SK-N-SH (cell line): ENCODE data around the gene MDM4. TPM values are rescaled to one million over a fixed set of nuclear protein-coding genes. Genes with fewer than 3 reads are reported as not detected.

Experiments
- CTCF ChIA-PET: fragments of 300-600, 350-600 bp; formaldehyde crosslinking; extraction: SDS; loops from one replicate; lab custom pipeline; 2021; lab: Yijun Ruan, JAX
- POLR2A ChIA-PET: fragments of 350-600 bp; sonication (Branson Sonifier 250); formaldehyde crosslinking; extraction: SDS; loops from one replicate; lab custom pipeline; 2020; ENCODE audit warnings: antibody characterized with exemption, inconsistent platforms; lab: Yijun Ruan, JAX
- DNase-seq: peaks from one replicate; pipeline ENCODE4 v3.0.0; 2012
- H2AFZ ChIP-seq: fragments of 200-600 bp; sonication (generic); 2 replicates; pipeline ENCODE4 v1.8.1; 2016; ENCODE audit warnings: antibody characterized with exemption, mild to moderate bottlenecking, low read depth
- H3F3A ChIP-seq: fragments of 200-600 bp; sonication (generic); replicated peaks from 2 replicates; pipeline ENCODE3; 2016; ENCODE audit warnings: antibody characterized with exemption, mild to moderate bottlenecking; ENCODE audit not compliant: insufficient read depth
- H3K27ac ChIP-seq, 2 experiments: fragments of 200-500 bp in 1 of 2; fragments of 200-600 bp in 1 of 2; sonication (Bioruptor generic) in 1 of 2; sonication (generic), shearing (Covaris generic) in 1 of 2; 2 replicates each; pipeline versions ENCODE4 v1.5.1 to v1.6.1; 2014 to 2016; ENCODE audit warnings: low read depth in 2 of 2, inconsistent platforms in 1 of 2, low read length in 1 of 2, mild to moderate bottlenecking in 1 of 2, mixed read lengths in 1 of 2
- H3K27me3 ChIP-seq: fragments of 200-600 bp; sonication (generic), shearing (Covaris generic); 2 replicates; pipeline ENCODE4 v1.6.1; 2016; ENCODE audit warnings: mixed run types; ENCODE audit not compliant: insufficient read depth
- H3K36me3 ChIP-seq, 2 experiments: fragments of 200-500 bp in 1 of 2; fragments of 200-600 bp in 1 of 2; sonication (Bioruptor generic) in 1 of 2; sonication (generic) in 1 of 2; replicated peaks in 1 of 2; 2 replicates each; pipeline versions ENCODE3 to v1.5.1; 2014 to 2016; ENCODE audit warnings: low read length in 1 of 2, mild to moderate bottlenecking in 1 of 2; ENCODE audit not compliant: insufficient read depth in 2 of 2, control insufficient read depth in 1 of 2
- H3K4me1 ChIP-seq, 2 experiments: fragments of 200-500 bp in 1 of 2; fragments of 200-600 bp in 1 of 2; sonication (Bioruptor generic) in 1 of 2; sonication (generic), shearing (Covaris generic) in 1 of 2; 2 replicates each; pipeline versions ENCODE4 v1.5.1 to v1.6.1; 2014 to 2016; ENCODE audit warnings: low read depth in 1 of 2, low read length in 1 of 2, mixed run types in 1 of 2; ENCODE audit not compliant: insufficient read depth in 2 of 2, control insufficient read depth in 1 of 2
- H3K4me2 ChIP-seq: fragments of 200-600 bp; sonication (generic), shearing (Covaris generic); 2 replicates; pipeline ENCODE4 v1.6.1; 2017; ENCODE audit warnings: mixed run types
- H3K4me3 ChIP-seq, 2 experiments: fragments of 200-500 bp in 1 of 2; fragments of 200-600 bp in 1 of 2; sonication (Bioruptor generic) in 1 of 2; sonication (generic), shearing (Covaris generic) in 1 of 2; 2 replicates each; pipeline versions ENCODE4 v1.5.1 to v1.8.1; 2014 to 2016; ENCODE audit warnings: low read depth in 2 of 2, inconsistent platforms in 1 of 2, low read length in 1 of 2, mild to moderate bottlenecking in 1 of 2, mixed read lengths in 1 of 2, moderate library complexity in 1 of 2
- H3K79me2 ChIP-seq: fragments of 200-600 bp; sonication (generic); 2 replicates; pipeline ENCODE4 v1.8.1; 2017; ENCODE audit warnings: mild to moderate bottlenecking; ENCODE audit not compliant: insufficient read depth
- H3K9ac ChIP-seq: fragments of 200-600 bp; sonication (generic); 2 replicates; pipeline ENCODE4 v1.6.1; 2017; ENCODE audit warnings: mixed run types
- H3K9me2 ChIP-seq: fragments of 200-600 bp; sonication (generic); 2 replicates; pipeline ENCODE4 v1.6.1; 2017; ENCODE audit warnings: mixed run types
- H3K9me3 ChIP-seq: fragments of 200-600 bp; sonication (generic); 2 replicates; pipeline ENCODE4 v1.6.1; 2017; ENCODE audit warnings: mixed run types, mild to moderate bottlenecking, moderate library complexity
- H4K20me1 ChIP-seq: fragments of 200-600 bp; sonication (generic); 2 replicates; pipeline ENCODE4 v1.6.1; 2017; ENCODE audit warnings: mild to moderate bottlenecking, mixed run types; ENCODE audit not compliant: insufficient read depth
- CHD2 ChIP-seq: fragments of 150-350 bp; IDR thresholded peaks from 2 replicates; pipeline ENCODE4 v1.6.1; 2018; ENCODE audit warnings: low read length; ENCODE audit not compliant: partially characterized antibody
- FOXM1 ChIP-seq: IDR thresholded peaks from 2 replicates; pipeline ENCODE4 v1.4.0; 2012; ENCODE audit warnings: low read depth, mild to moderate bottlenecking
- MEF2A ChIP-seq: IDR thresholded peaks from 2 replicates; pipeline ENCODE4 v1.4.0; 2012; ENCODE audit warnings: low read depth, borderline replicate concordance
- POLR2AphosphoS5 ChIP-seq: IDR thresholded peaks from 2 replicates; pipeline ENCODE4 v1.6.1; 2012; ENCODE audit warnings: low read depth, low read length
- RAD21 ChIP-seq: IDR thresholded peaks from 2 replicates; pipeline ENCODE4 v1.6.1; 2012; ENCODE audit warnings: mild to moderate bottlenecking, low read length
- RXRA ChIP-seq: IDR thresholded peaks from 2 replicates; pipeline ENCODE4 v1.4.0; 2012; ENCODE audit warnings: low read depth, mild to moderate bottlenecking, borderline replicate concordance
- TCF12 ChIP-seq: IDR thresholded peaks from 2 replicates; pipeline ENCODE4 v1.4.0; 2012
- TEAD4 ChIP-seq: IDR thresholded peaks from 2 replicates; pipeline ENCODE4 v1.4.0; 2012; ENCODE audit warnings: mild to moderate bottlenecking, borderline replicate concordance; ENCODE audit not compliant: insufficient read depth
- USF1 ChIP-seq: IDR thresholded peaks from 2 replicates; pipeline ENCODE4 v1.4.0; 2012; ENCODE audit warnings: low read depth, borderline replicate concordance
- USF2 ChIP-seq: fragments of 150-350 bp; IDR thresholded peaks from 2 replicates; pipeline ENCODE4 v1.6.1; 2017; ENCODE audit warnings: antibody characterized with exemption, low read length, low read depth, borderline replicate concordance
- YY1 ChIP-seq: IDR thresholded peaks from 2 replicates; pipeline ENCODE4 v1.4.0; 2012; ENCODE audit warnings: low read depth, mild to moderate bottlenecking
- WGBS: methylation state at CpG from one replicate; pipeline ENCODE4 v1.1.6; 2017; ENCODE audit warnings: low lambda C conversion rate; 5-methylcytosine and 5-hydroxymethylcytosine counted together
- polyA plus RNA-seq, 3 experiments: library from polyadenylated mRNA; depleted of rRNA; stranded (reverse); fragments of >200 nt; gene quantifications; 2 replicates each; pipeline ENCODE4 v1.2.3, GENCODE V29; 2012

The MDM4 gene
- polyA plus RNA-seq, 1 of the 3 experiments (the other 2 are of a cell fraction), result 6.2 TPM

- no peak overlapping the region for H3K4me2 ChIP-seq
- H3K4me3 ChIP-seq, result no peak overlapping the region
- H3K36me3 ChIP-seq, result peaks cover 0 to 3% of the 10 kb centered on the region in 2 experiments
- H3K9ac ChIP-seq, result no peak overlapping the region
- H3K27ac ChIP-seq, result no peak overlapping the region
- POLR2A ChIA-PET, result no interaction called here
- no peak for TF ChIP-seq CHD2
- TF ChIP-seq TCF12, result no peak
- no peak for TF ChIP-seq RAD21
- TF ChIP-seq POLR2AphosphoS5, result no peak
- no peak for TF ChIP-seq TEAD4
- no peak for TF ChIP-seq YY1
- no peak for TF ChIP-seq USF1
- no peak for TF ChIP-seq RXRA
- no peak for TF ChIP-seq FOXM1
- TF ChIP-seq MEF2A, result no peak
- no peaks in the 10 kb centered on the region for H3K9me2 ChIP-seq
- H2AFZ ChIP-seq, result no peak overlapping the region
- no peaks in the 10 kb centered on the region for H3K79me2 ChIP-seq
- no peak for DNase-seq
- H3K4me1 ChIP-seq, result no peaks in the 10 kb centered on the region; a peak in 1 of 4 replicates
- H3K9me3 ChIP-seq, result no peaks in the 10 kb centered on the region
- H4K20me1 ChIP-seq, result no peaks in the 10 kb centered on the region
- 91% methylated on average over 6 of the region's 6 CpGs for WGBS
- CTCF ChIA-PET, result interaction anchor here (0.6 to 18.4 kb wide), 51 partner anchors 8 to 489 kb away, joined by 3 to 568 read pairs (median 6); no protein-coding TSS in a partner anchor
- H3K27me3 ChIP-seq, result no peaks in the 10 kb centered on the region
- no peaks in the 10 kb centered on the region for H3F3A ChIP-seq
Observed at GRCh38 chr1:204566583-204566955, 50.4 kb downstream of the MDM4 start.

- Histone ChIP-seq H3K36me3 (peaks cover 0 to 3% of the 10 kb centered on the region in 2 experiments), H3K79me2 (no peaks in the 10 kb centered on the region), H3K9ac (no peak overlapping the region), H4K20me1 (no peaks in the 10 kb centered on the region), H3K27me3 (no peaks in the 10 kb centered on the region), H3K4me3 (no peak overlapping the region), H3K4me2 (no peak overlapping the region), H3K9me2 (no peaks in the 10 kb centered on the region), H2AFZ (no peak overlapping the region), H3K4me1 (no peaks in the 10 kb centered on the region; a peak in 1 of 4 replicates), H3K9me3 (no peaks in the 10 kb centered on the region), H3K27ac (no peak overlapping the region), H3F3A (no peaks in the 10 kb centered on the region)
- ChIA-PET POLR2A (no interaction called here), CTCF (interaction anchor here (0.7 to 18.4 kb wide), 21 partner anchors 8 to 323 kb away, joined by 3 to 568 read pairs (median 12); no protein-coding TSS in a partner anchor)
- no peak for DNase-seq
- TF ChIP-seq CHD2 (no peak), TCF12 (no peak), USF2 (no peak)
- WGBS, result 82% methylated on average over 5 of the region's 5 CpGs
Observed at GRCh38 chr1:204567071-204567470, 50.9 kb downstream of the MDM4 start.
